ENCODE data around the gene KCNS3. TPM values are rescaled to one million over a fixed set of nuclear protein-coding genes. Genes with fewer than 3 reads are reported as not detected.

KCNS3 gene
- total RNA-seq, 2 experiments from 2014 or later = not detected

DNA sequence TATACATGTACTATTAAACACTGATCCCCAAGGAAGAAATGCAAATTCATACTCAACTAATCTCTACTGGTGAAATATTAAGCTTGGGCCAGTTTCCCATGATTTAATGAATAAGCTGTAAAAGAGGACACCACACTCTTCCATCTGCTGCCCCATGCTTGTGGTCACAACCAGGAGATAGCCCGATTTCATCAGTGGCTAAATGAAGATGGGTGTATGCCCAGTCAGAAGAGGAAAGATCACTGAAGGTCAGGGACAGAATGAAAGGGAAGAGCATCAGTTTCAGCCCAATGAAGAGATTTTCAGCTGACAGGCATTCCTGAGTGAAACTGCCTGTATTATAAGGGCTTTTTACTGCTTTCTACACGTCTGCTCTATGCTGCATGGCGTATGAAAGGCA, 103.5 kb downstream of the KCNS3 start:
- Histone ChIP-seq H3K9me3 (ENCODE audit: low read length) (no peaks in the 10 kb centered on the region), H3K79me2 (ENCODE audit: insufficient read depth, low read depth, low read length) (no peaks in the 10 kb centered on the region)
- POLR2A ChIA-PET = no interaction called here

More for the DNA sequence above, 103.5 kb downstream of the KCNS3 start:
- no peak overlapping the region for H3K4me2 ChIP-seq (ENCODE audit: low read length)
- BruUV-seq (replicated peaks) = no TSS peak
- CTCF ChIA-PET (ENCODE audit: unreplicated experiment) = no interaction called here
- no peaks in the 10 kb centered on the region for H3K4me1 ChIP-seq (ENCODE audit: insufficient read depth, low read length, poor library complexity, severe bottlenecking)
- no peak for DNase-seq (ENCODE audit: low spot score)
- intact Hi-C loops (cut with micrococcal nuclease; ENCODE audit: unreplicated experiment) = no loop called here
- no peak overlapping the region for H2AFZ ChIP-seq (ENCODE audit: low read length)
- no peaks in the 10 kb centered on the region for H4K20me1 ChIP-seq (ENCODE audit: insufficient read depth, low read length)
- H3K9me2 ChIP-seq (ENCODE audit: insufficient read depth, low read length) = no peaks in the 10 kb centered on the region
- no peak overlapping the region for H3K27ac ChIP-seq (ENCODE audit: low read depth, low read length, poor library complexity, severe bottlenecking)
- no peaks in the 10 kb centered on the region for H3K36me3 ChIP-seq (ENCODE audit: insufficient read depth, low read length)
- H3K4me3 ChIP-seq (ENCODE audit: low read depth, low read length, poor library complexity, severe bottlenecking) = no peak overlapping the region
- TF ChIP-seq EZH2phosphoT487 (IDR thresholded peaks at IDR 0.05; ENCODE audit: borderline replicate concordance, low read depth, low read length) = no peak

Other genes with a start within 250 kb of the KCNS3 start
- 37.0 and 48.9 TPM in 2 replicates for gene SMC6, start 124.9 kb upstream of the KCNS3 start, total RNA-seq (2014; rRNA removed; shearing (Covaris generic))
- gene SMC6, start 124.9 kb upstream of the KCNS3 start, total RNA-seq (2022) = 62.4 and 70.7 TPM in 2 replicates
- gene GEN1, start 124.5 kb upstream of the KCNS3 start, total RNA-seq (2014; rRNA removed; shearing (Covaris generic)) = 37.6 and 52.5 TPM in 2 replicates
- gene GEN1, start 124.5 kb upstream of the KCNS3 start, total RNA-seq (2022) = 101 and 112 TPM in 2 replicates
- not detected in 2 replicates for gene MSGN1, start 62.2 kb upstream of the KCNS3 start, total RNA-seq (2014; rRNA removed; shearing (Covaris generic))
- not detected in 2 replicates for gene MSGN1, start 62.2 kb upstream of the KCNS3 start, total RNA-seq (2022)